ENCODE data around the gene NFASC. TPM values are rescaled to one million over a fixed set of nuclear protein-coding genes. Genes with fewer than 3 reads are reported as not detected.

The NFASC gene
- total RNA-seq, 1 experiment from 2014 or later: 0.03 TPM

- no peak overlapping the region for H3K4me3 ChIP-seq
- H3K27me3 ChIP-seq (replicated peaks): 0 out of 2 replicates have a peak, but pooled peaks cover 3% of the 10 kb centered on the region
- H3K4me1 ChIP-seq (replicated peaks): no peaks in the 10 kb centered on the region
- no peaks in the 10 kb centered on the region; the same call in 1 of the 2 replicates for H3K9me3 ChIP-seq (replicated peaks)
- DNase-seq (ENCODE audit: low read depth in 1 of 2, low spot score in 2 of 2): no peak
- H3K36me3 ChIP-seq: no peaks in the 10 kb centered on the region
- H3K27ac ChIP-seq: no peak overlapping the region
Measured at GRCh38 chr1:204841316-204841715, 29.3 kb upstream of the NFASC start.

- no peaks in the 10 kb centered on the region for H3K9me3 ChIP-seq (replicated peaks)
- no peak overlapping the region for H3K4me3 ChIP-seq
- 0 out of 2 replicates have a peak, but pooled peaks cover 3% of the 10 kb centered on the region for H3K27me3 ChIP-seq (replicated peaks)
- no peak for DNase-seq (ENCODE audit: low read depth in 1 of 2, low spot score in 2 of 2)
- H3K4me1 ChIP-seq (replicated peaks): no peaks in the 10 kb centered on the region
- H3K27ac ChIP-seq: no peak overlapping the region
- no peaks in the 10 kb centered on the region for H3K36me3 ChIP-seq
Measured at GRCh38 chr1:204841798-204842197, 28.9 kb upstream of the NFASC start.

- Histone ChIP-seq H3K4me3 (no peak overlapping the region), H3K36me3 (no peaks in the 10 kb centered on the region), H3K9me3 (replicated peaks) (no peaks in the 10 kb centered on the region), H3K27ac (no peak overlapping the region), H3K27me3 (replicated peaks) (0 out of 2 replicates have a peak, but pooled peaks cover 3% of the 10 kb centered on the region), H3K4me1 (replicated peaks) (no peaks in the 10 kb centered on the region)
- no peak for DNase-seq (ENCODE audit: low read depth in 1 of 2, low spot score in 2 of 2)
Measured at GRCh38 chr1:204842369-204842768, 28.3 kb upstream of the NFASC start.

GRCh38 chr1:204842892-204843291 is 27.8 kb upstream of the NFASC start:
- DNase-seq (ENCODE audit: low read depth in 1 of 2, low spot score in 2 of 2): no peak
- Histone ChIP-seq H3K4me1 (replicated peaks) (no peaks in the 10 kb centered on the region), H3K9me3 (replicated peaks) (no peaks in the 10 kb centered on the region), H3K4me3 (no peak overlapping the region), H3K36me3 (no peaks in the 10 kb centered on the region), H3K27me3 (replicated peaks) (0 out of 2 replicates have a peak, but pooled peaks cover 3% of the 10 kb centered on the region), H3K27ac (no peak overlapping the region)

GRCh38 chr1:204846546-204846945 is 24.1 kb upstream of the NFASC start:
- H3K4me3 ChIP-seq: no peak overlapping the region
- no peaks in the 10 kb centered on the region for H3K4me1 ChIP-seq (replicated peaks)
- H3K27ac ChIP-seq: no peak overlapping the region
- no peak for DNase-seq (ENCODE audit: low read depth in 1 of 2, low spot score in 2 of 2)
- no peaks in the 10 kb centered on the region for H3K9me3 ChIP-seq (replicated peaks)
- peaks cover 3% of the 10 kb centered on the region; the same call in 1 of the 2 replicates for H3K27me3 ChIP-seq (replicated peaks)
- H3K36me3 ChIP-seq: no peaks in the 10 kb centered on the region

- Histone ChIP-seq H3K27me3 (replicated peaks) (peaks cover 3% of the 10 kb centered on the region; the same call in 1 of the 2 replicates), H3K36me3 (no peaks in the 10 kb centered on the region)
- no peak for DNase-seq (ENCODE audit: low read depth in 1 of 2, low spot score in 2 of 2)
Measured at GRCh38 chr1:204848579-204848978, 22.1 kb upstream of the NFASC start.

GRCh38 chr1:204852854-204853253 is 17.8 kb upstream of the NFASC start:
- Histone ChIP-seq H3K4me1 (replicated peaks) (no peaks in the 10 kb centered on the region), H3K27ac (no peak overlapping the region), H3K36me3 (no peaks in the 10 kb centered on the region), H3K9me3 (replicated peaks) (no peaks in the 10 kb centered on the region), H3K27me3 (replicated peaks) (no peaks in the 10 kb centered on the region; the same call in none of the 2 replicates), H3K4me3 (no peak overlapping the region)
- no peak for DNase-seq (ENCODE audit: low read depth in 1 of 2, low spot score in 2 of 2)

More at GRCh38 chr1:204848579-204848978, 22.1 kb upstream of the NFASC start:
- no peak overlapping the region for H3K4me3 ChIP-seq
- no peaks in the 10 kb centered on the region for H3K4me1 ChIP-seq (replicated peaks)
- no peak overlapping the region for H3K27ac ChIP-seq
- H3K9me3 ChIP-seq (replicated peaks): no peaks in the 10 kb centered on the region

- Histone ChIP-seq H3K36me3 (no peaks in the 10 kb centered on the region), H3K4me3 (no peak overlapping the region), H3K27me3 (replicated peaks) (no peaks in the 10 kb centered on the region; the same call in none of the 2 replicates), H3K27ac (no peak overlapping the region), H3K4me1 (replicated peaks) (no peaks in the 10 kb centered on the region), H3K9me3 (replicated peaks) (no peaks in the 10 kb centered on the region)
- DNase-seq (ENCODE audit: low read depth in 1 of 2, low spot score in 2 of 2): no peak
Measured at GRCh38 chr1:204853436-204853835, 17.2 kb upstream of the NFASC start.

GRCh38 chr1:204854286-204854685 is 16.4 kb upstream of the NFASC start:
- no peak for DNase-seq (ENCODE audit: low read depth in 1 of 2, low spot score in 2 of 2)
- Histone ChIP-seq H3K27ac (no peak overlapping the region), H3K4me1 (replicated peaks) (no peaks in the 10 kb centered on the region), H3K9me3 (replicated peaks) (no peaks in the 10 kb centered on the region), H3K27me3 (replicated peaks) (no peaks in the 10 kb centered on the region; the same call in 1 of the 2 replicates), H3K4me3 (no peak overlapping the region), H3K36me3 (no peaks in the 10 kb centered on the region)

GRCh38 chr1:204858363-204858821 is 12.3 kb upstream of the NFASC start:
- DNase-seq (ENCODE audit: low read depth in 1 of 2, low spot score in 2 of 2): no peak
- H3K27me3 ChIP-seq (replicated peaks): no peaks in the 10 kb centered on the region; the same call in 1 of the 2 replicates
- H3K4me1 ChIP-seq (replicated peaks): no peaks in the 10 kb centered on the region
- no peak overlapping the region for H3K27ac ChIP-seq
- H3K36me3 ChIP-seq: no peaks in the 10 kb centered on the region
- H3K4me3 ChIP-seq: no peak overlapping the region
- H3K9me3 ChIP-seq (replicated peaks): no peaks in the 10 kb centered on the region

- Histone ChIP-seq H3K36me3 (no peaks in the 10 kb centered on the region), H3K9me3 (replicated peaks) (no peaks in the 10 kb centered on the region), H3K27ac (no peak overlapping the region), H3K4me1 (replicated peaks) (no peaks in the 10 kb centered on the region), H3K27me3 (replicated peaks) (peaks cover 2% of the 10 kb centered on the region; the same call in 1 of the 2 replicates), H3K4me3 (no peak overlapping the region)
- no peak for DNase-seq (ENCODE audit: low read depth in 1 of 2, low spot score in 2 of 2)
Measured at GRCh38 chr1:204859861-204860267, 10.8 kb upstream of the NFASC start.

GRCh38 chr1:204863024-204863423 is 7.6 kb upstream of the NFASC start:
- no peaks in the 10 kb centered on the region for H3K4me1 ChIP-seq (replicated peaks)
- peaks cover 8% of the 10 kb centered on the region; the same call in 1 of the 2 replicates for H3K27me3 ChIP-seq (replicated peaks)
- no peak overlapping the region for H3K4me3 ChIP-seq
- DNase-seq (ENCODE audit: low read depth in 1 of 2, low spot score in 2 of 2): no peak
- H3K27ac ChIP-seq: no peak overlapping the region
- no peaks in the 10 kb centered on the region for H3K36me3 ChIP-seq
- H3K9me3 ChIP-seq (replicated peaks): no peaks in the 10 kb centered on the region

GRCh38 chr1:204863730-204864129 is 6.9 kb upstream of the NFASC start:
- Histone ChIP-seq H3K36me3 (no peaks in the 10 kb centered on the region), H3K4me1 (replicated peaks) (no peaks in the 10 kb centered on the region), H3K27ac (no peak overlapping the region), H3K9me3 (replicated peaks) (no peaks in the 10 kb centered on the region), H3K4me3 (no peak overlapping the region), H3K27me3 (replicated peaks) (peaks cover 8% of the 10 kb centered on the region; the same call in 1 of the 2 replicates)
- DNase-seq (ENCODE audit: low read depth in 1 of 2, low spot score in 2 of 2): no peak

GRCh38 chr1:204866051-204866596 is 4.5 kb upstream of the NFASC start:
- no peak overlapping the region for H3K4me3 ChIP-seq
- H3K9me3 ChIP-seq (replicated peaks): no peaks in the 10 kb centered on the region
- H3K27me3 ChIP-seq (replicated peaks): peaks cover 23% of the 10 kb centered on the region
- no peaks in the 10 kb centered on the region for H3K36me3 ChIP-seq
- no peaks in the 10 kb centered on the region for H3K4me1 ChIP-seq (replicated peaks)
- DNase-seq (ENCODE audit: low read depth in 1 of 2, low spot score in 2 of 2): no peak
- H3K27ac ChIP-seq: no peak overlapping the region
